GM21576 (cell line): ENCODE measurements around the gene FAM171A2.

Experiments used
- ATAC-seq: cut with Tn5 transposase; IDR thresholded peaks from one replicate; pipeline ENCODE4 v1.9.1; 2021; ENCODE audit warnings: mild to moderate bottlenecking, moderate library complexity; ENCODE audit not compliant: unreplicated experiment

Gene FAM171A2

GRCh38 chr17:44361292-44362260 is 2.1 kb downstream of the FAM171A2 start:
- ATAC-seq = no peak

GRCh38 chr17:44360826-44361225 is 2.8 kb downstream of the FAM171A2 start:
- ATAC-seq = no peak

GRCh38 chr17:44360144-44360533 is 3.5 kb downstream of the FAM171A2 start:
- ATAC-seq = no peak

GRCh38 chr17:44359458-44360143 is 4.1 kb downstream of the FAM171A2 start:
- ATAC-seq = no peak

GRCh38 chr17:44359006-44359405 is 4.6 kb downstream of the FAM171A2 start:
- no peak for ATAC-seq

GRCh38 chr17:44358066-44358465 is 5.6 kb downstream of the FAM171A2 start:
- no peak for ATAC-seq

- ATAC-seq = no peak
Measured at GRCh38 chr17:44356241-44356640, 7.4 kb downstream of the FAM171A2 start.

GRCh38 chr17:44355642-44356099 is 8.0 kb downstream of the FAM171A2 start:
- ATAC-seq = no peak

- ATAC-seq = no peak
Measured at GRCh38 chr17:44354582-44355561, 8.8 kb downstream of the FAM171A2 start.

GRCh38 chr17:44353672-44354331 is 9.9 kb downstream of the FAM171A2 start:
- ATAC-seq = no peak

- ATAC-seq = no peak
Measured at GRCh38 chr17:44352828-44353671, 10.6 kb downstream of the FAM171A2 start.

- ATAC-seq = no peak
Measured at GRCh38 chr17:44351961-44352827, 11.5 kb downstream of the FAM171A2 start.

- ATAC-seq = no peak
Measured at GRCh38 chr17:44351464-44351863, 12.2 kb downstream of the FAM171A2 start.

GRCh38 chr17:44350733-44351226 is 12.9 kb downstream of the FAM171A2 start:
- ATAC-seq = no peak

GRCh38 chr17:44349553-44350070 is 14.0 kb downstream of the FAM171A2 start:
- ATAC-seq = no peak

GRCh38 chr17:44348988-44349364 is 14.7 kb downstream of the FAM171A2 start:
- ATAC-seq = no peak

- ATAC-seq = peak; percentile 42
Measured at GRCh38 chr17:44348234-44348987, 15.2 kb downstream of the FAM171A2 start.
